Measurements from ENCODE around the gene KLRF1. TPM values are rescaled to one million over a fixed set of nuclear protein-coding genes. Genes with fewer than 3 reads are reported as not detected.
A peak's percentile ranks its signal among the peaks of the same experiment; 100 is the strongest.

Gene KLRF1
- total and polyA plus RNA-seq, 3 experiments from 2014 or later = 52.1 TPM; not detected in 2

DNA sequence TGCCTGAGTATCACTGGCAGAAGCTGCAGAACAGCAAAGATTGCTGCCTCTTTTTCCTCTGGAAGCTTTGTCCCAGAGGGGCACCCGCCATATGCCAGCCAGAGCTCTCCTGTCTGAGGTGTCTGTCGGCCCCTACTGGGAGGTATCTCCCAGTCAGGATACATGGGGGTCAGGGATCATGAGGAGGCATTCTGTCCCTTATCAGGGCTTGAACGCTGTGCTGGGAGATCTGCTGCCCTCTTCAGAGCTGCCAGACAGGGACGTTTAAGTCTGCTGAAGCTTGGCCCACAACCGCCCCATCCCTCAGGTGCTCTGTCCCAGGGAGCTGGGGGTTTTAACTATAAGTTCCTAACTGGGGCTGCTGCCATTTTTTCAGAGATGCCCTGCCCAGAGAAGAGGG lies 21.6 kb downstream of the KLRF1 start:
- peaks cover 2% of the 10 kb centered on the region for H3K4me1 ChIP-seq (ENCODE audit: insufficient read depth, low read length)
- no peak for DNase-seq
- H3K9me3 ChIP-seq (ENCODE audit: low read length) = no peaks in the 10 kb centered on the region
- H3K36me3 ChIP-seq (ENCODE audit: insufficient read depth, low read length) = peaks cover 7% of the 10 kb centered on the region
- POLR2A ChIA-PET = interaction anchor here (0.6 to 1.1 kb wide), 2 partner anchors 20 to 131 kb away, joined by 3 to 4 read pairs; partner anchors contain the start of gene CLEC2B
- no peak overlapping the region for H3K4me3 ChIP-seq (ENCODE audit: low read length)
- H3K4me3 Mint-ChIP-seq = no peak overlapping the region
- H3K9me3 Mint-ChIP-seq = peaks cover 24 to 43% (median 35%) of the 10 kb centered on the region in 5 donors
- no peaks in the 10 kb centered on the region for H3K27me3 ChIP-seq (ENCODE audit: insufficient read depth, low read length, poor library complexity, severe bottlenecking)
- no peak overlapping the region for H3K27ac ChIP-seq (ENCODE audit: low read depth, low read length)
- CTCF ChIA-PET = no interaction called here
- H3K36me3 Mint-ChIP-seq = peaks cover 32 to 73% (median 55%) of the 10 kb centered on the region in 3 donors
- peaks cover 12 to 20% (median 18%) of the 10 kb centered on the region in 3 donors for H3K4me1 Mint-ChIP-seq
- no peak overlapping the region for H3K27ac Mint-ChIP-seq
- no peaks in the 10 kb centered on the region for H3K27me3 Mint-ChIP-seq

DNA sequence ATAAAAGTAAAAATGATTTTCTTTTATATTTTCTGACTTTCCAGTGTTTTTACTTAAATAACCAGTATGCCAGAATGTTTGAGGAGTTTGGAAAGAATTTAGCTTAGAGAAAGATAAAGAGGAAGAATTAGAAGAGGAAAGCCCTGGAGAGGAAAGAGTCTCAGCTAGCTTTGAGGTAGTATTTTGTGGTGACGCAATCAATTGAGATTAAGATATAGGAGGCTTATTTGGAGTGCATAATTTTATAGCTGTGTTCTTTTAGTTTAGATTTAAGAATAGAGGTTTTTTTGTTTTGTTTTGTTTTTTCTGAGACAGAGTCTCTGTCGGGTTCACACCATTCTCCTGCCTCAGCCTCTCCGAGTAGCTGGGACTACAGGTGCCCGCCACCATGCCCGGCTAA lies 23.8 kb downstream of the KLRF1 start:
- H3K36me3 Mint-ChIP-seq = peaks cover 41 to 73% (median 72%) of the 10 kb centered on the region in 3 donors
- DNase-seq = no peak
- peaks cover 19 to 34% (median 26%) of the 10 kb centered on the region in 5 donors for H3K9me3 Mint-ChIP-seq
- CTCF ChIA-PET = interaction anchor here (1.1 to 1.3 kb wide), 2 partner anchors 14 to 37 kb away, joined by 4 read pairs; no protein-coding TSS in a partner anchor
- H3K27ac Mint-ChIP-seq = no peak overlapping the region
- H3K27me3 Mint-ChIP-seq = no peaks in the 10 kb centered on the region
- Histone ChIP-seq H3K27me3 (ENCODE audit: insufficient read depth, low read length, poor library complexity, severe bottlenecking) (no peaks in the 10 kb centered on the region), H3K9me3 (ENCODE audit: low read length) (no peaks in the 10 kb centered on the region), H3K27ac (ENCODE audit: low read depth, low read length) (no peak overlapping the region), H3K4me3 (ENCODE audit: low read length) (no peak overlapping the region), H3K36me3 (ENCODE audit: insufficient read depth, low read length) (peaks cover 24% of the 10 kb centered on the region), H3K4me1 (ENCODE audit: insufficient read depth, low read length) (peaks cover 8% of the 10 kb centered on the region)
- peaks cover 27 to 37% (median 31%) of the 10 kb centered on the region in 3 donors for H3K4me1 Mint-ChIP-seq
- H3K4me3 Mint-ChIP-seq = no peak overlapping the region
- POLR2A ChIA-PET = interaction anchor here (0.5 to 0.7 kb wide), 2 partner anchors 13 to 75 kb away, joined by 4 read pairs; no protein-coding TSS in a partner anchor

DNA sequence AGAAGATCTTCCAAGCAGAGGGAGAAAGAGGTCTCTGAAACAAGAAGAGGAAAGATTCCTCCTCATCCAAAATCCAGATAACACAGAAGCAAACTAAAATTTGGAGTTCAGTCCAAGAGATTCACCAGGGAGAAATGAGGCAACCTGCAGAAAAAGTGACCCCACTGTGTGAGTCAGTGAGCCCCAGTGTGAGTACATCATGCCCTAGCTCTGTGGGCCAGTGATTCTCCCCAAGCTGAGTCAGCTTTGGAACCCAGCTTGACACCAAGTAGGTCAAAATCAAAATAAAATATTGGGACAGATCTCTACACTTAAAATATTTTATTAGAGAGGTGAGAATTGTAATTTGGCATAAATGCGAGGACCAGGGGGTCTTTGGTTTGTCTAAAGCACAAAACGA lies 24.6 kb downstream of the KLRF1 start:
- H3K4me1 Mint-ChIP-seq = peaks cover 35 to 45% (median 36%) of the 10 kb centered on the region in 3 donors

DNA sequence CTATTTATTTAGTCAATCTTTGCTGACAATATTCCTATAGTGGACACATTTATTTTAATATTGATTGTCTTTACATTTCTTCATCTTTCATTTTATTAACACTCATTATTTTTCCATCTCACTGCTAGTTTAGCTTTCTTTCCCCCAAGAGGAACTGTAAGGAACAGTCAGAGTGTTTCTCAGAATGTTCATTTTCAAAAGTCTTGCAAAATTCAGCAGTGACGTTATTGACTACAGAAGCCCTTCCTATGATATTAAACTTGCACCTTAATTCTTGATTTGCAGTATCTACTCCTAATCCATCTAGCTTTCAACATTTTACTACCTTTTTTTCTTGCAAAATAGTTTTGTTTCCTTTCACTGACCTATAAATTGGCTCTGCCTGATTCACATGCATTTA lies 28.9 kb downstream of the KLRF1 start:
- no peak for DNase-seq
- peaks cover 38% of the 10 kb centered on the region for H3K36me3 ChIP-seq (ENCODE audit: insufficient read depth, low read length)
- H3K4me3 ChIP-seq (ENCODE audit: low read length) = no peak overlapping the region
- POLR2A ChIA-PET = no interaction called here
- H3K27me3 ChIP-seq (ENCODE audit: insufficient read depth, low read length, poor library complexity, severe bottlenecking) = no peaks in the 10 kb centered on the region
- Mint-ChIP-seq H3K4me3 (peak overlapping the region in 2 of 7 donors; percentile 8 to 29), H3K27ac (peak overlapping the region in 1 of 8 donors; percentile 16), H3K36me3 (peaks cover 48 to 85% (median 51%) of the 10 kb centered on the region in 3 donors), H3K4me1 (peaks cover 68 to 82% (median 78%) of the 10 kb centered on the region in 3 donors), H3K27me3 (no peaks in the 10 kb centered on the region), H3K9me3 (no peaks in the 10 kb centered on the region)
- peaks cover 37% of the 10 kb centered on the region for H3K4me1 ChIP-seq (ENCODE audit: insufficient read depth, low read length)
- no peak overlapping the region for H3K27ac ChIP-seq (ENCODE audit: low read depth, low read length)
- CTCF ChIA-PET = no interaction called here
- no peaks in the 10 kb centered on the region for H3K9me3 ChIP-seq (ENCODE audit: low read length)

More for the DNA sequence above, 24.6 kb downstream of the KLRF1 start:
- H3K4me3 Mint-ChIP-seq = no peak overlapping the region
- Histone ChIP-seq H3K27me3 (ENCODE audit: insufficient read depth, low read length, poor library complexity, severe bottlenecking) (no peaks in the 10 kb centered on the region), H3K4me1 (ENCODE audit: insufficient read depth, low read length) (peaks cover 10% of the 10 kb centered on the region), H3K9me3 (ENCODE audit: low read length) (no peaks in the 10 kb centered on the region), H3K27ac (ENCODE audit: low read depth, low read length) (no peak overlapping the region), H3K36me3 (ENCODE audit: insufficient read depth, low read length) (peaks cover 33% of the 10 kb centered on the region), H3K4me3 (ENCODE audit: low read length) (no peak overlapping the region)
- ChIA-PET CTCF (interaction anchor here (1.1 to 1.3 kb wide), 2 partner anchors 13 to 38 kb away, joined by 4 read pairs; no protein-coding TSS in a partner anchor), POLR2A (interaction anchor here (0.5 to 0.6 kb wide), 2 partner anchors 12 to 26 kb away, joined by 3 to 4 read pairs; no protein-coding TSS in a partner anchor)
- no peaks in the 10 kb centered on the region for H3K27me3 Mint-ChIP-seq
- H3K27ac Mint-ChIP-seq = peak overlapping the region in 2 of 8 donors; percentile 14 to 71
- no peak for DNase-seq
- peaks cover 42 to 74% (median 70%) of the 10 kb centered on the region in 3 donors for H3K36me3 Mint-ChIP-seq
- peaks cover 10 to 25% (median 17%) of the 10 kb centered on the region in 5 donors for H3K9me3 Mint-ChIP-seq

DNA sequence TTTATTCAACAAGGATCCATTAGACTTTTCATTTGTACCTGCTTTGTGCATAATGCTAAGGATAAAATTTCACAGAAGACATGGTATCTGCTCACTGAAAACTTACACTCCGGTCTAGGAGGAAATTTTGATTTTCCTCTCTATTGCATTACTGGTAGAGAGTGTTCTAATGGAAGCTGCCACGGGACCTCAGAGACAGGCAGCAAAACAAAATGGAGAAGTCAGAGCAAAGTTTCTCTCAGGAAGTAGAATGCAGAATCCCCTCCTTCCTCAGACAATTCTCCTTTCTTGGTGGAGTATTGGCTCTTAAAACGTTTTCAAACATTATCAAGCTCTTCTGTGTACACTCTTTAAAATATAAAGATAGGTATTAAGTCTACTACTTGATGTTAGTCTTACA lies 29.6 kb downstream of the KLRF1 start:
- peaks cover 38% of the 10 kb centered on the region for H3K36me3 ChIP-seq (ENCODE audit: insufficient read depth, low read length)
- Mint-ChIP-seq H3K4me1 (peaks cover 67 to 90% (median 85%) of the 10 kb centered on the region in 3 donors), H3K36me3 (peaks cover 47 to 85% (median 48%) of the 10 kb centered on the region in 3 donors)

DNA sequence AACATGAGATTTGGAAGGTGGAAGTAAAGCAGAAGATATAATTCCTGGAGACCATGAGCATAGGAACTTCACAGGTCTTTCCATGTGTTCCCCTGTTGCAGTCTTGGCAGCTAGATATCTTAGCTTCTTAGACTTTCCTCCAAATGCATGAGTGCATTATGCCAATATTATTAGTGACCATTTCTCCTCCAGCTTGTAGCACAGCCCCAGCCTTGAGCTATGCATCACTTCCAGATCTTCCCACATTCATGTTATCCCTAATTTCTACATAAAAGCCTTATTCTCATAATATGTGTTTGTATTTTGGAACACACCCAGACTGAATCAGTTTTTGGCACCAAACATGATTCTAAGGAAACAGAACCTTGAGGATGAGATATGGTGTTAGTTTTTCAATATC lies 30.9 kb downstream of the KLRF1 start:
- no peak overlapping the region for H3K27ac ChIP-seq (ENCODE audit: low read depth, low read length)
- H3K9me3 Mint-ChIP-seq = peaks cover 1 to 3% (median 2%) of the 10 kb centered on the region in 5 donors
- H3K27ac Mint-ChIP-seq = no peak overlapping the region
- H3K9me3 ChIP-seq (ENCODE audit: low read length) = no peaks in the 10 kb centered on the region
- H3K4me1 ChIP-seq (ENCODE audit: insufficient read depth, low read length) = peaks cover 48% of the 10 kb centered on the region
- peaks cover 38% of the 10 kb centered on the region for H3K36me3 ChIP-seq (ENCODE audit: insufficient read depth, low read length)
- DNase-seq = no peak
- peaks cover 44 to 80% (median 45%) of the 10 kb centered on the region in 3 donors for H3K36me3 Mint-ChIP-seq
- CTCF ChIA-PET = interaction anchor here (1.2 to 1.5 kb wide), 3 partner anchors 11 to 60 kb away, joined by 3 to 5 read pairs (median 5); partner anchors contain the start of gene CLEC2B
- H3K27me3 ChIP-seq (ENCODE audit: insufficient read depth, low read length, poor library complexity, severe bottlenecking) = no peaks in the 10 kb centered on the region
- POLR2A ChIA-PET = interaction anchor here (0.8 kb wide), 1 partner anchor 11 kb away, joined by 3 read pairs; the partner anchor contains the start of gene CLEC2B
- H3K4me1 Mint-ChIP-seq = peaks cover 72 to 94% (median 89%) of the 10 kb centered on the region in 3 donors
- H3K4me3 ChIP-seq (ENCODE audit: low read length) = no peak overlapping the region
- H3K27me3 Mint-ChIP-seq = no peaks in the 10 kb centered on the region
- H3K4me3 Mint-ChIP-seq = peak overlapping the region in 1 of 7 donors; percentile 0

More for the DNA sequence above, 29.6 kb downstream of the KLRF1 start:
- Mint-ChIP-seq H3K4me3 (no peak overlapping the region), H3K27me3 (no peaks in the 10 kb centered on the region), H3K27ac (peak overlapping the region in 1 of 8 donors; percentile 10), H3K9me3 (no peaks in the 10 kb centered on the region)
- Histone ChIP-seq H3K4me1 (ENCODE audit: insufficient read depth, low read length) (peaks cover 40% of the 10 kb centered on the region), H3K9me3 (ENCODE audit: low read length) (no peaks in the 10 kb centered on the region), H3K4me3 (ENCODE audit: low read length) (no peak overlapping the region), H3K27ac (ENCODE audit: low read depth, low read length) (no peak overlapping the region), H3K27me3 (ENCODE audit: insufficient read depth, low read length, poor library complexity, severe bottlenecking) (no peaks in the 10 kb centered on the region)
- ChIA-PET POLR2A (no interaction called here), CTCF (interaction anchor here (1.4 kb wide), 1 partner anchor 12 kb away, joined by 3 read pairs; the partner anchor contains the start of gene CLEC2B)
- DNase-seq = no peak

DNA sequence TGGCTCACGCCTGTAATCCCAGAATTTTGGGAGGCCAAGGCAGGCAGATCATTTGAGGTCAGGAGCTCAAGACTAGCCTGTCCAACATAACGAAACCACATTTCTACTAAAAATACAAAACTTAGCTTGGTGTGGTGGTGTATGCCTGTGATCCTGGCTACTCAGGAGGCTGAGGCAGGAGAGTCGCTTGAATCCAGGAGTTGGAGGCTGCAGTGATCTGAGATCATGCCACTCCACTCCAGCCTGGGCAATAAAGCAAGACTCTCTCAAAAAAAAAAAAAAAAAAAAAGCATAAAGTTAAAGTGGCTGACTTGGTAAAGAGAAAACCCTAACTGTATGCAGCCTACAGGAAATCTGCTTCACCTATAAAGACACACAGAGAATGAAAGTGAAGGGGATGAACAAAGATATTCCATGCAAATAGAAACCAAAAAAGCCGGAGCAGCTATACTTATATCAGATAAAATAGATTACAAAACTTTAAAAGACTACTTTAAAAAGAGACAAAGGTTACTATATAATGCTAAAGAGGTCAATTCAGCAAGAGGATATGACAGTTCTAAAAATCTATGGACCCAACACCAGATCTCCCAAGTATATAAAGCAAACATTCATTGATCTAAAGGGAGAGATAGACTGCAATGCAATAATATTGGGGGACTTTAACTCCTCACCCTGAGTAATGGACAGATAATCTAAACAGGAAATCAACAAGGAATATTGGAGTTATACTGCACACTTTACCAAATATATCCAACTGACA lies 37.8 kb downstream of the KLRF1 start:
- peaks cover 47 to 65% (median 52%) of the 10 kb centered on the region in 3 donors for H3K4me1 Mint-ChIP-seq
- peak overlapping the region; percentile 25 to 89 (median 84) for H3K27ac Mint-ChIP-seq
- ChIA-PET CTCF (interaction anchor here (1.5 kb wide), 1 partner anchor 14 kb away, joined by 4 read pairs; no protein-coding TSS in a partner anchor), POLR2A (interaction anchor here (0.7 to 1.2 kb wide), 2 partner anchors 41 to 226 kb away, joined by 4 to 8 read pairs; no protein-coding TSS in a partner anchor)
- H3K4me1 ChIP-seq (ENCODE audit: insufficient read depth, low read length) = peaks cover 25% of the 10 kb centered on the region
- H3K4me3 ChIP-seq (ENCODE audit: low read length) = peak overlapping the region; percentile 52
- no peaks in the 10 kb centered on the region for H3K36me3 ChIP-seq (ENCODE audit: insufficient read depth, low read length)
- peak in 1 of 5 donors; percentile 37 for DNase-seq
- peak overlapping the region; percentile 83 to 97 (median 90) for H3K4me3 Mint-ChIP-seq
- H3K9me3 ChIP-seq (ENCODE audit: low read length) = peaks cover 9% of the 10 kb centered on the region
- H3K27me3 ChIP-seq (ENCODE audit: insufficient read depth, low read length, poor library complexity, severe bottlenecking) = no peaks in the 10 kb centered on the region
- peaks cover 13 to 15% (median 14%) of the 10 kb centered on the region in 5 donors for H3K9me3 Mint-ChIP-seq
- H3K36me3 Mint-ChIP-seq = peaks cover 30 to 66% (median 30%) of the 10 kb centered on the region in 3 donors
- peak overlapping the region; percentile 64 for H3K27ac ChIP-seq (ENCODE audit: low read depth, low read length)
- H3K27me3 Mint-ChIP-seq = no peaks in the 10 kb centered on the region

All from CD8-positive, alpha-beta memory T cell (primary cell).